Nephron (organoid): ENCODE measurements around the gene TBC1D24.
"Not testable (repeated sequence)": the region's sequence is repeated elsewhere in the genome, so short reads cannot be mapped to it uniquely, and the experiment has no call there.

Experiments
- H3K27ac Mint-ChIP-seq, 3 experiments: 2 replicates each; pipeline ENCODE4 v1.8.0; 2020; ENCODE audit warnings: mixed read lengths in 3 of 3, mild to moderate bottlenecking in 2 of 3, moderate library complexity in 1 of 3
- H3K27me3 Mint-ChIP-seq: 2 replicates; pipeline ENCODE4 v1.8.0; 2021; ENCODE audit warnings: low read depth, mild to moderate bottlenecking, moderate library complexity, mixed read lengths
- H3K36me3 Mint-ChIP-seq: 2 replicates; pipeline ENCODE4 v1.8.0; 2020; ENCODE audit warnings: low read depth, mixed read lengths
- H3K4me1 Mint-ChIP-seq: 2 replicates; pipeline ENCODE4 v1.8.0; 2020; ENCODE audit warnings: mixed read lengths
- H3K4me3 Mint-ChIP-seq, 3 experiments: 2 replicates each; pipeline ENCODE4 v1.8.0; 2020; ENCODE audit warnings: mild to moderate bottlenecking in 3 of 3, mixed read lengths in 3 of 3, moderate library complexity in 2 of 3
- H3K9me3 Mint-ChIP-seq: 2 replicates; pipeline ENCODE4 v1.8.0; 2020; ENCODE audit warnings: mixed read lengths
- TF ChIP-seq, protein P1 (sequence below), 3 experiments: fragments of 200-600 bp; sonication (generic); IDR thresholded peaks; one replicate each; pipeline ENCODE4 v1.5.0; 2021; ENCODE audit warnings: antibody characterized with exemption in 3 of 3; ENCODE audit not compliant: unreplicated experiment in 3 of 3

Gene TBC1D24

DNA sequence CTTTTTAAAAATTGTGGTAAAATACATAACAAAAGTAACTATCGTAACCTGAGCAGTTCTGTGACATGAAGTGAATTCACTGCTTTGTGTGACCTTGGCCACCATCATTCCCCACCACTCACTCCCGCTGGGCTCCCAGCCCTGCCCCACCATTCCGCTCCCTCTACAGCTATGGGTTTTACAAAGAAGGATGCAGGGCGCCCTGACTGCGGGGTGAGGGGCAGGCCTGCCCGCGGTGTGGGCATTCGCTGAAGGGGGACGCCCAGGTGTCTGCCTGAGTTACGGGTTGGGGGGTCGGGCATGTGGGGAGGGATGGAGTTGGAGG is 56.4 kb downstream of the TBC1D24 start, which contains the start of gene CEMP1:
Gene CEMP1, minus strand, starts transcription at position 38 of the 325 bp plus-strand sequence. CDS start 335 bp downstream, outside the sequence.
- Mint-ChIP-seq H3K9me3 (no peaks in the 10 kb centered on the region), H3K4me1 (peaks cover 5% of the 10 kb centered on the region), H3K36me3 (no peaks in the 10 kb centered on the region), H3K27ac (peak within 1 kb of the TSS; percentile 83 to 96 (median 88)), H3K4me3 (peak within 1 kb of the TSS; percentile 91 to 94 (median 91)), H3K27me3 (no peaks in the 10 kb centered on the region)
- TF ChIP-seq, protein P1, sequence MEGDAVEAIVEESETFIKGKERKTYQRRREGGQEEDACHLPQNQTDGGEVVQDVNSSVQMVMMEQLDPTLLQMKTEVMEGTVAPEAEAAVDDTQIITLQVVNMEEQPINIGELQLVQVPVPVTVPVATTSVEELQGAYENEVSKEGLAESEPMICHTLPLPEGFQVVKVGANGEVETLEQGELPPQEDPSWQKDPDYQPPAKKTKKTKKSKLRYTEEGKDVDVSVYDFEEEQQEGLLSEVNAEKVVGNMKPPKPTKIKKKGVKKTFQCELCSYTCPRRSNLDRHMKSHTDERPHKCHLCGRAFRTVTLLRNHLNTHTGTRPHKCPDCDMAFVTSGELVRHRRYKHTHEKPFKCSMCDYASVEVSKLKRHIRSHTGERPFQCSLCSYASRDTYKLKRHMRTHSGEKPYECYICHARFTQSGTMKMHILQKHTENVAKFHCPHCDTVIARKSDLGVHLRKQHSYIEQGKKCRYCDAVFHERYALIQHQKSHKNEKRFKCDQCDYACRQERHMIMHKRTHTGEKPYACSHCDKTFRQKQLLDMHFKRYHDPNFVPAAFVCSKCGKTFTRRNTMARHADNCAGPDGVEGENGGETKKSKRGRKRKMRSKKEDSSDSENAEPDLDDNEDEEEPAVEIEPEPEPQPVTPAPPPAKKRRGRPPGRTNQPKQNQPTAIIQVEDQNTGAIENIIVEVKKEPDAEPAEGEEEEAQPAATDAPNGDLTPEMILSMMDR (IDR thresholded peaks at IDR 0.05; ENCODE audit: unreplicated experiment in 3 of 3): no peak

- TF ChIP-seq, protein P1 (IDR thresholded peaks at IDR 0.05; ENCODE audit: unreplicated experiment in 3 of 3): no peak
- no peaks in the 10 kb centered on the region for H3K27me3 Mint-ChIP-seq
- H3K9me3 Mint-ChIP-seq: no peaks in the 10 kb centered on the region
- H3K4me1 Mint-ChIP-seq: peaks cover 5% of the 10 kb centered on the region
- no peaks in the 10 kb centered on the region for H3K36me3 Mint-ChIP-seq
- peak overlapping the region; percentile 83 to 96 (median 88) for H3K27ac Mint-ChIP-seq
- H3K4me3 Mint-ChIP-seq: peak overlapping the region; percentile 91 to 94 (median 91)
Measured at GRCh38 chr16:2531696-2532493, 57.0 kb downstream of the TBC1D24 start.

DNA sequence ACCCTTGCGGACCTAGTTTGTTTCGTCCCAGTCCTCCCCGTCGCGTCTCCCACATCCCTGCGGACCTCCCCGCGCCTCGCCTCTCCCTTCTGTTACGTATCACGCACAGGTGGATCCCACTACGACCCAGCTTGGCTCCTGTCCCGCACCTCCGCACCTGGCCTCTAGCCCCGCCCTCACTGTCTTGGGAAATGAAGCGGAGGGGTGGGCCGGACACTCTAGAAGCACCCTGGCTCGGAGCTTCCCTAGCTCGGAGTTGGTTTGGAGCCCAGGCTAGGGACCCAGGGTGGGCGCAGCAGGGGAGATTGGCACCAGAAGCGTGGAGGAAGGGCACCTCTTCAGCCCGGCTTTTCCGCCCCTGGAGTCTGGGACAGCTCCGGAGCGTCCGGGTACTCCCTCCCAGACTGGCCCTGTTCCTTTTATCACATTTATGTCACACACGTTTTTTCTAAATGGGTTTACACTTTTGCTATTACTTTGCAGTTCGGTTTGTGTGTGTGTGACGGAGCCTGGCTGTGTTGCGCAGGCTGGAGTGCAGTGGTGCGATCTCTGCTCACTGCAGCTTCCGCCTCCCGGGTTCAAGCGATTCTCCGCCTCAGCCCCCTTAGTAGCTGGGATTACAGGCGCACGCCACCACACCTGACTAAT is 57.7 kb downstream of the TBC1D24 start:
- H3K27ac Mint-ChIP-seq: peak overlapping the region; percentile 83 to 96 (median 88)

GRCh38 chr16:2533142-2533755 is 58.3 kb downstream of the TBC1D24 start:
- not testable (repeated sequence) for H3K4me1 Mint-ChIP-seq, H3K9me3 Mint-ChIP-seq, H3K27me3 Mint-ChIP-seq, H3K36me3 Mint-ChIP-seq
- H3K4me3 Mint-ChIP-seq: peak overlapping the region; percentile 91 to 94 (median 91)
- peak overlapping the region; percentile 83 to 96 (median 88) for H3K27ac Mint-ChIP-seq

More for the DNA sequence above, 57.7 kb downstream of the TBC1D24 start:
- Mint-ChIP-seq H3K27me3 (no peaks in the 10 kb centered on the region), H3K36me3 (no peaks in the 10 kb centered on the region), H3K4me3 (peak overlapping the region; percentile 91 to 94 (median 91)), H3K4me1 (peaks cover 5% of the 10 kb centered on the region), H3K9me3 (no peaks in the 10 kb centered on the region)
- TF ChIP-seq, protein P1 (IDR thresholded peaks at IDR 0.05; ENCODE audit: unreplicated experiment in 3 of 3): no peak

- H3K4me1 Mint-ChIP-seq: peaks cover 9% of the 10 kb centered on the region
- TF ChIP-seq, protein P1 (IDR thresholded peaks at IDR 0.05; ENCODE audit: unreplicated experiment in 3 of 3): no peak
- no peaks in the 10 kb centered on the region for H3K9me3 Mint-ChIP-seq
- no peaks in the 10 kb centered on the region for H3K36me3 Mint-ChIP-seq
- H3K27me3 Mint-ChIP-seq: no peaks in the 10 kb centered on the region
- peak overlapping the region; percentile 71 to 79 (median 74) for H3K4me3 Mint-ChIP-seq
- H3K27ac Mint-ChIP-seq: peak overlapping the region in 2 of 3 experiments; percentile 21 to 39
Measured at GRCh38 chr16:2533912-2534311, 59.0 kb downstream of the TBC1D24 start.

DNA sequence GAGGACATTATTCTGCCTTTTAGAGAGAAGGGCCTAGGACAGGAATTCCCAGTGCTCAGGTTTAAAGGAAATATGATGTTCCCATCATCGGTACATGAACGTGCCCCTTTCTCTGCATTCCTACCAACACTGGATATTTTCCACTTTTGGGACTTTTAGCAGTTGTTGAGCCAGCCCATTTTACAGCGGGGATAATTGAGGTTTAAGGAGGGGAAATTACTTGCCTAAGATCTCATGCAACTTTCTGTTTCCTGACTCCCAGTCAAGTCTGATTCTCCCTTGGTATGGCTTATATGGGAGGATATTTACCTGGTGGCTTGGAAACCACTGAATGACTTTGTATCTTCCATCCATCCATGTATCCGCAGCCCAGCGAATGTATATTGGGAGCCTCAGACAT is 59.4 kb downstream of the TBC1D24 start:
- Mint-ChIP-seq H3K4me3 (peak overlapping the region; percentile 71 to 79 (median 74)), H3K4me1 (peaks cover 12% of the 10 kb centered on the region), H3K27ac (peak overlapping the region in 2 of 3 experiments; percentile 21 to 39)
- not testable (repeated sequence) for H3K9me3 Mint-ChIP-seq, H3K36me3 Mint-ChIP-seq, H3K27me3 Mint-ChIP-seq
